GM06990 (cell line): ENCODE measurements around the gene TLR9.

Experiments
- DNase-seq: peaks from one replicate; pipeline ENCODE4 v3.0.0-alpha.2; 2011; ENCODE audit not compliant: insufficient read length; ENCODE audit errors: extremely low read depth
- H3K27me3 ChIP-seq: replicated peaks from 2 replicates; pipeline ENCODE4 v1.6.0; 2011; ENCODE audit warnings: low read length; ENCODE audit not compliant: control insufficient read depth, insufficient read depth
- H3K36me3 ChIP-seq: 2 replicates; pipeline ENCODE4 v1.5.1; 2011; ENCODE audit warnings: low read length; ENCODE audit not compliant: control insufficient read depth, insufficient read depth
- H3K4me3 ChIP-seq: replicated peaks from 2 replicates; pipeline ENCODE4 v1.5.1; 2011; ENCODE audit warnings: low read depth, mild to moderate bottlenecking, control low read depth, low read length
- CTCF ChIP-seq: IDR thresholded peaks from 2 replicates; pipeline ENCODE4 v1.5.1; 2011; ENCODE audit warnings: low read length, control low read depth, mild to moderate bottlenecking, inconsistent platforms; ENCODE audit not compliant: insufficient read depth, poor library complexity, severe bottlenecking

TLR9 gene

GRCh38 chr3:52218937-52219650 lies 6.4 kb downstream of the TLR9 start:
- TF ChIP-seq CTCF = no peak
- no peak for DNase-seq
- Histone ChIP-seq H3K27me3 (no peaks in the 10 kb centered on the region), H3K36me3 (peaks cover 17% of the 10 kb centered on the region), H3K4me3 (no peak overlapping the region)

GRCh38 chr3:52218454-52218853 lies 7.0 kb downstream of the TLR9 start:
- Histone ChIP-seq H3K27me3 (no peaks in the 10 kb centered on the region), H3K4me3 (no peak overlapping the region), H3K36me3 (peaks cover 17% of the 10 kb centered on the region)
- DNase-seq = no peak
- no peak for TF ChIP-seq CTCF

GRCh38 chr3:52218026-52218425 lies 7.4 kb downstream of the TLR9 start:
- Histone ChIP-seq H3K4me3 (no peak overlapping the region), H3K27me3 (no peaks in the 10 kb centered on the region), H3K36me3 (peaks cover 17% of the 10 kb centered on the region)
- no peak for TF ChIP-seq CTCF
- DNase-seq = no peak

GRCh38 chr3:52217409-52217805 lies 8.0 kb downstream of the TLR9 start:
- no peaks in the 10 kb centered on the region for H3K27me3 ChIP-seq
- H3K36me3 ChIP-seq = peaks cover 19% of the 10 kb centered on the region
- DNase-seq = no peak
- H3K4me3 ChIP-seq = no peak overlapping the region
- TF ChIP-seq CTCF = no peak

GRCh38 chr3:52216585-52217408 lies 8.6 kb downstream of the TLR9 start:
- no peak for DNase-seq
- no peak for TF ChIP-seq CTCF
- peaks cover 23% of the 10 kb centered on the region for H3K36me3 ChIP-seq
- H3K4me3 ChIP-seq = no peak overlapping the region
- H3K27me3 ChIP-seq = no peaks in the 10 kb centered on the region
